ENCODE data around the gene PPFIBP1.
"Not testable (repeated sequence)": the region's sequence is repeated elsewhere in the genome, so short reads cannot be mapped to it uniquely, and the experiment has no call there.

The PPFIBP1 gene

DNA sequence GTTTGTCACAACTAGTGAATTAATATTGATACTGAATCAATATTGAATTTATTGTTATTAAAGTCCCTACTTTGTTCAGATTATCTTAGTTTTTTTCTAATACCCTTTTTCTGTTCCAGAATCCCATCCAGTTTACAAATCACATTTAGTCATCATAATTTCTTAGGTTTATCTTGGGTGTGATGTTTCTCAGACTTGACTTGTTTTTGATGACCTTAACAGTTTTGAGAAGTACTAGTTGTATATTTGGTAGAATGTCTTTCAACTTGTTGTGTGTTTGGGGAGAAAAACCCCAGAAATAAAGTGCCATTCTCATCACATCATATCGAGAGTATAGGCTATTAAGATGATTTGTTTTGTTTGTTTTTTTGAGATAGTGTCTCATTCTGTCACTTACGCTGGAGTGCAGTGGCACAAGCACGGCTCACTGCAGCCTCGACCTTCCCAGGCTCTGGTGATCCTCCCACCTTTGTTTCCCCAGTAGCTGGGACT, 206.1 kb downstream of the PPFIBP1 start:
- DNase-seq = no peak

DNA sequence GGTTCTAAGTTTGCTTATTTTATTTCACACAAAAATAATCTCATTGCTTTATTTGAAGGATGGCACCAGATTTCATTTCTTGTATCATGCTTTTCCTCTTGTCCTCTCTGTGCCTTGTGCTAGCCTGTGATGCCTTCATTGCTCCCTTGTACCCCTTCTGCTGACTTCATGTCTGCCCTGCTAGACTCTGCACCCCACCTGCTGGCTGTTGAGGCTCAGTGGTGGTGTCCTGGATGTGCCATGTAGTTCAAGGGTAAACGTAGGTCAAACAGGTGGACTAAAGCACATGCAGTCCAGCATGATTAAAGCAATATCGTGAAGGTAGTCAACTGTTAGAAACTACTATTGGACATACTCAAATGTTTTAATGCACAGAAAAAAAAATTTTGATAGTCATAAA, 208.3 kb downstream of the PPFIBP1 start:
- no peak for DNase-seq

DNA sequence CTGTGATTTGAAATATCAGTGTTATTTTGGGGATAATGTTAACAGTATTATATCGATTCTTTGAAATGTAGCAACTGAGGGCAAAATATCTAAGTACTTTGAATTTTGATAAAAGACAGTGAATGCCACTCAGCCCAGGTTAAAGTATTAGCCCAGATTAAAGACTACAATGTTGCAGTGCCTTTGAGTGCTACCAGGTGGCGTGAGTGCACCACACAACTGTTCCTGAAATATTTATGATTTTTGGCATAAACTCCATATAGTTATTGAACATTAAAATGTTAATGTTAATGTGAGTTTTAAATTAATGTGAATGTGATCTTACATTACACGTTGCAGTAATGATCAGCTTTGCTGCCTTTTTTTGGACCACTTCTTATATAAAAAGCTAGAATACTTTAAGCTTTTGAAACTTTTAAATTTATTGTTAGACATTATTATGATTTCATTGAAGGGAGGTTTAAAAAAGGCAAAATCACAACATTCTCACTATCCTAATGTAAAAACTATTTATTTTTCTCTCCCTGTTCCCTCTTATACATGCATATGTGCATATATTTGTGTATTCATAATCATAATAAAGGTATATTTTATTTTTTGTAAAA, 209.1 kb downstream of the PPFIBP1 start:
- no peak for DNase-seq

DNA sequence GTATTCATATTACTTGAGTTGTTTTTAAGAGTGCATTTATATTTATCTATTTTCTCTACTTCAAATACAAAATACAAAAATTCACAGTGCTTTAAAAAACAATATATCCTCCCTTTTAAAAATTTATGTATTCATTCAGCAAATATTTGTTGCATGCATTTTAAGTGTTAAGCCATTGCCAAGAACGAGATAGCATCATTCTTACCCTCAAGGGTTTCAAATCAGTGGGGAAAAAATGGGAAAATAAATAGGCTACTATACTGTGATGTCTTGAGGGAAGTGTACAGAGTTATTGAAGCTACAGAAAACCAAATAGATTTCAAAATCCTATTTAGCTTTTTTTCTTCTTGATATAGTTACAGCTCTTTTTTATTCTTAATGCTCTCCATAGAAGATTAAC, 209.8 kb downstream of the PPFIBP1 start:
- no peak for DNase-seq

DNA sequence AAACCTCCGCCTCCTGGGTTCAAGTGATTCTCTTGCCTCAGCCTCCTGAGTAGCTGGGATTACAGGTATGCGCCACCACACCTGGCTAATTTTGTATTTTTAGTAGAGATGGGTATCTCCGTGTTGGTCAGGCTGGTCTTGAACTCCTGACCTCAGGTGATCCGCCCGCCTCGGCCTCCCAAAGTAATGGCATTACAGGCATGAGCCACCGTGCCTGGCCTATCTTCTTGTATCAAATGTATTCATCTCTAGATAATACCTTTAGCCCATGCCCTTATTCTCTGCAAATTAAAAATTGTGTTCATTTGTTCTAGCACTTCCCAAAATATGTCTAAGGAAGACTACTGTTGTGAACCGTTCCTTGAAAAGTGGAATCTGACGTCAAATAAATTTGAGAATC, 210.3 kb downstream of the PPFIBP1 start:
- not testable (repeated sequence) for DNase-seq

DNA sequence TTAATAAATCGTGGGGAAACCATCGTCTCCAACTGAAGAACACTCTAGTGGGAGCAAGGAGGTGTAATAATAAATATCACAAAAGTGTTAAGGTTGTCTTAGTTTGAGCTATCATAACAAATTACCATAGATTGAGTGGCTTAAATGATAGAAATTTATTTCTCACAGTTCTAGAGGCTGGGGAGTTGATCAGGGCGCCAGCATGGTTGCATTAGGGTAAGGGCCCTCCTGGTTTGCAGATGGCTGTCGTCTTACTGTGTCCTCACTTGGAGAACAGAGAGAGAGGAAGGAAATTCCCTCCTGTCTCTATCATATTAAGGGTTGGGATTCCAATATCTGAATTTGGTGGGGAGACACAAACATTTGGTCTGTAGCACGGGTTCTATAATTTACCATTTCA, 219.6 kb downstream of the PPFIBP1 start:
- DNase-seq = no peak

Measured in 8988T (cell line).